NCI-H2227 treated with DMSO at 0.1 percent for 48 hours (cell line): ENCODE data around the gene PLEKHA6.
"Not testable (repeated sequence)": the region's sequence is repeated elsewhere in the genome, so short reads cannot be mapped to it uniquely, and the experiment has no call there.

Source experiments
- DNase-seq: peaks from one replicate; lab custom pipeline; 2025; lab: John Stamatoyannopoulos, UW

PLEKHA6 gene

GRCh38 chr1:204314893-204315658 is 44.7 kb downstream of the PLEKHA6 start:
- DNase-seq = no peak

DNA sequence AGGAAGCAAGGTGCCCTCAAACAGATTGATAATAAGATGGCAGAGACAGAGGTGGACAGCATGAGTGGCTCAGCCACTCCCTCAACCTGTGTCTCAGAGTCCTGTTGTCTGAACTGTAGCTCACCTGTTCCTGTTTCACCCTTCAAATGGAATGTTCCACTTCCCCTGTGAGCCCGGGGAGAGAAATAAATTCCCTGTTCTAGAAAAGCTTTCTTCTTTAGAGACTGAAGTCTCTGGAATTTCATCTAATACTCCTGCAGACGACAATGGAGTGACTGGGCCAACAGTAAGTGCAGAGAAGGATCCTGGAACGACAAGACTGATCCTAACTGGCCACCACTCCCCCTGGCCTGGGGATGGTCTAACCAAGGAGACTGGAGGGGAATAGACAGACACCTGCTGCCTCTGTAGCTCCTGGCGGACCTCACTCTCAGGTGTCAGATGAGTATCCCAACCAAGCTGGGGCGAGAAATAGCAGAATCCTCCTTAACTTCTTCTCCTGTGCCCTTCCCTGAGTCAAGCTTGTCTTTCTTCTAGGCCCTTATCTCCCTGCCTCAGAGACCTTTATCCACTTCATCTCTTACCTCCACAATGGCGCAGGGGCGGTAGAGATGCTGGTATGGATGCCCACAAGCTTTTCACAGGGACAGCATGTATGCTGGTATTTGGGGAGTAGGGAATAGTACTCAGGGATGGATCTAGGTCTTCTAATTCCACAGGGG is 45.4 kb downstream of the PLEKHA6 start:
- no peak for DNase-seq

DNA sequence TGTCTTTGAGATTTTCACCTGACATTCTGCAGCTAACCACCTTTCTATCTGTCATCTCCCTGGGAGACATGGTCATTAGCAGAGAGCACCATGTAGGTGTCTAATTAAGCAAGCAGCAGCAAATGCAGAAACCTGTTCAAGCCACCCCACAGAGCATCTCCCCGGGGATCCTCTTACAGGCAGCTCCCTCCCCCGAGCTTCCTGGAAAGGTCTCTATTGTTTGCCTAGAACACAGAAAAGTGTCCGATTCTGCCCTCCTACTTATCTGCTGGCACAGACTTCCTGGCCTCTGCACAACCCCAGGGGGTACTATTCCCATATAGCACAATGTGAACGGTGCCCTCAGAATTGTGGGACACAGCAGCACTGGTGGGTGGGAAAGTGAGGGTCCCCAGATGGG is 46.1 kb downstream of the PLEKHA6 start:
- DNase-seq = no peak

- DNase-seq = not testable (repeated sequence)
Measured at GRCh38 chr1:204310970-204311369, 48.8 kb downstream of the PLEKHA6 start.

DNA sequence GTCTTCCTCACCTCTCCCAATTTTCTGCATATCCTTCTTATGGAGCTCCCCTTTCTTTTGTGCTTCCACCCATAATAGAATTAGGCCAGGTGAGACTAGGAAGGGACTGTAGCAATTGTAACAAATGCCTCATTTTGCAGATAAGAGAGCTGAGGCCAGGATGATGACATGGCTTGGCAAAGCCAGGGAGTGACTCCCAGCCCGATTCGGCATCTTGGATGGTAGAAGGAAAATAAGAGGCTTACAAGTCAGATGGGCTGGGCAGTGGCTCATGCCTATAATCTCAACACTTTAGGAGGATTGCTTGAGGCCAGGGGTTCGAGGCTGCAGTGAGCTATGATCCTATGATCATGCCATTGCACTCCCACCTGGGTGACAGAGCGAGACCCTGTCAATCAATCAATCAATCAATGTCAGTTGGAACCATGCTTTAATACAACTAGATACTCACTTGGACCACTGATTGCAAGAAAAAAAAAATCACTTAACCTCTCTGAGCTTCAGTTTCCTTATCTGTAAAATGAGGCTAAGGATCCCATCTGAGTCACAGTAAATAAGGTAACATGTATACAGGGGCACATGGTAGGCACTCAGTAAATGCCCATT is 51.6 kb downstream of the PLEKHA6 start:
- DNase-seq = no peak

GRCh38 chr1:204307334-204307883 is 52.3 kb downstream of the PLEKHA6 start:
- DNase-seq = no peak

DNA sequence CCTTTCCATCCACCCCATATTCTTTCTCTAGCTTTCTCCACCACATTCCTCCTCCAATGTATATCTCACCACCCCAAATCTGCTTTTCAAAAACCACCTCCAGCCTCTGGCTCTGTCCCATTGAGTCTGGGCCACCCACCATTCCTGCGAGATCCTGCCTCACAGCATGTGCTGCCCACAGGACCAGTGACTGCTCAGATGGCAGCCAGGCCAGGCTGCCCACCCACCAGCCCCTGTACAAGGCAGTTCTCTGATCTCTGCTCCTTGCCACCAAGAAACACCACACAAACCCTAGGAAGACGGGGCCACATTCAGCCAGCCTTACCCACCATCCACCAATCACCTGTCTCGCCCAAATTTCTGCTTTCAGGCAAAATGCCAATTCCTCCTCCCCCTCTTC is 53.7 kb downstream of the PLEKHA6 start:
- no peak for DNase-seq

GRCh38 chr1:204304067-204304466 is 55.7 kb downstream of the PLEKHA6 start:
- no peak for DNase-seq

GRCh38 chr1:204302769-204303168 is 57.0 kb downstream of the PLEKHA6 start:
- no peak for DNase-seq

GRCh38 chr1:204301171-204301957 is 58.4 kb downstream of the PLEKHA6 start:
- DNase-seq = no peak

GRCh38 chr1:204299814-204300365 is 59.8 kb downstream of the PLEKHA6 start:
- no peak for DNase-seq

- no peak for DNase-seq
Measured at GRCh38 chr1:204296431-204296988, 63.2 kb downstream of the PLEKHA6 start.

GRCh38 chr1:204295671-204296070 is 64.1 kb downstream of the PLEKHA6 start:
- DNase-seq = no peak

DNA sequence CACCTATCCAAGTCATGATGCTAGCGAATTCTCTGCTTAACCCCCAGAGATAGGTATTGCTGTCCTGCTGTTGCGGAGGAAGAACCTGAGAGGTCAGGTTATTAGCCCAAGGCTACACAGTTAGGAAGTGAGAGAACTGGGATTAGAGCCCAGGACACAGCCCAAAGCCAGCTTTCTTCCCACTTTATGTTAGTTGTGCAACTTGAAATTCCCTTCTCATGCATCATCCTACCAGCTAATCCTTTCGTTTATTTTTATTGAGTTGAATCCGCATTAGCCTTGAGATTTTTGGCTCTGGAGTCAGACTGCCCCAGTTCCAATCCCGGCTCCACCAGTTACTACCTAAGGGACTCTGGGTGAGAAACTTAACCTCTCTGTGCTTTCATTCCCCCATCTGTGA is 65.4 kb downstream of the PLEKHA6 start:
- DNase-seq = no peak

DNA sequence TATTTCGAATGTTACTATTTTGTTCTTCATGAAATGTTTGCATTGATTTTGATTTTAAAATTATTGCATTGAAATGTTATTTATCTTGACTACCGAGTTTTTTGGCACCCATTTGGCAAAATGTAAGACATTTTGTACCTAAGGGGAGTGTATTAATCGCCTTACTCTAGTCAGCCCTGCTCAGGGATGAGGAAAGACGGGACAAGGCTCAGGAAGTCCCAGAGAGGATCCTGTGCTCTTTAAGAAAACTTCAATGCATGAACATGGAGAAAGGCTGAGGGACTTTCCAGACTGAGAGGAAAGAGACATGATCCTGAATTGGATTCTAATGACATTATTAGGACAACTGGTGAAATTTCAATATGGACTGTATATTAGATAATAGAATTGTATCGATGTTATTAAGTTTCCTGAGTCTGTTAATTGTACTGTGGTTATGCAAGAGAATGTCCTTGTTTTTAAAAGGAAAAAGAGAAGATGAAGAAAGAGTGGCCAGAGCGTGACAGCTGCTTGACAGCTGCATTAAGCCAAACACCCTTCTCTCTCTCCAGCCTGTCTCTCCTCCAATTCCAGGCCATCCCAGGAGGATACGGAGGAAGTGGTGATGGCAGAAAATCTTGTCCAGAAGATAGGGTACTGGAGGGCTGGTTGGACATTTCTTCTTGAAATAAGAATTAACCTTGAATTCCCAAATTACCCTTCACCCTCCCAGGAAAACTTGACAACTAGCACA is 66.0 kb downstream of the PLEKHA6 start:
- DNase-seq = no peak

GRCh38 chr1:204292740-204293139 is 67.0 kb downstream of the PLEKHA6 start:
- no peak for DNase-seq

DNA sequence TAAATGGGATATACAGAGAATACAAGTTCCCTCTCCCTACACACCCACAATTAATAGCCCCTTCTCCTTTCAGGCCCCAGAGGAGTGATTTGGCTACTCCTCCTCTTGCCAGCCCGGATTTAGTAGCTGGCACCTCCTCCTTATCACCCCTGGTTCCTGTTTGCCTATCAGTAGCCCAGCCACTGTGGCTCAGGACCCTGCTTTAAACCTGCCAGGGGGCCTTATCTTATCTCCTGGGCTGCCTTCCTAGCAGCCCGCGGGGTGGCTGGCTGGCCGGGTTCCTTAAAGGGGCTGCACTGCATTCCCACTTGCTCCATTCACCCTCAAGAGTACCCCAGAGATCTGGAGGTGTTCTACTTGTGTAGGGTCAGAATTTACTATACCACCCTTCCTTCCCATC is 70.4 kb downstream of the PLEKHA6 start:
- DNase-seq = no peak

DNA sequence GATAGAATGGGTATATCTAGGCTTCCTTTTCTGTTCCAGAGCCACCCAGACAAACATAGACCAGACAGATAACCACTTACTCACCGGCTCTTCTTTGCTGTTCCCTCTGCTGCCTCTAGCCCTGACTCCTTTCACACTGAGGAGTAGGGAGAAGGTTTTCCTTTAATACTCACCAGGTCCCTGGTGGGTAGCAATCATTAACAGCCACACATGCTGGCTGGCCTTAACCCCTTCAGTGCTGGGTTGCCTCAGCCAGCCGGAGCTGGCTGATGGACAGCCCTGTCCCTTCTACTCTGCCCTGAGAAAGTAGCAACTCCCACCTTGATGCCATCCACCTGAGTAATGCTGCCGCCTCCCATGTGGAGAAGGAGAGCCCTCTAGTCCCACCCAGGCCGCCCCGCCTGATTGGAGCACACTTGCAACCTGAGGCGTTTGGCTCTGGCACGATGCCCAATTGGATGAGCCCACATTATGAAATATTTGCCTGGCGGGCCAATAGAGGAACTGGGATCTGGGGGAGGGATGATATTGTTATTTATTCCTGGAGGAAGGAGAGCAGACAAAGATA is 71.6 kb downstream of the PLEKHA6 start:
- no peak for DNase-seq

- no peak for DNase-seq
Measured at GRCh38 chr1:204287466-204287891, 72.2 kb downstream of the PLEKHA6 start.

- no peak for DNase-seq
Measured at GRCh38 chr1:204286831-204287421, 72.8 kb downstream of the PLEKHA6 start.
